ENCODE results near the gene PCGF5.

DNA sequence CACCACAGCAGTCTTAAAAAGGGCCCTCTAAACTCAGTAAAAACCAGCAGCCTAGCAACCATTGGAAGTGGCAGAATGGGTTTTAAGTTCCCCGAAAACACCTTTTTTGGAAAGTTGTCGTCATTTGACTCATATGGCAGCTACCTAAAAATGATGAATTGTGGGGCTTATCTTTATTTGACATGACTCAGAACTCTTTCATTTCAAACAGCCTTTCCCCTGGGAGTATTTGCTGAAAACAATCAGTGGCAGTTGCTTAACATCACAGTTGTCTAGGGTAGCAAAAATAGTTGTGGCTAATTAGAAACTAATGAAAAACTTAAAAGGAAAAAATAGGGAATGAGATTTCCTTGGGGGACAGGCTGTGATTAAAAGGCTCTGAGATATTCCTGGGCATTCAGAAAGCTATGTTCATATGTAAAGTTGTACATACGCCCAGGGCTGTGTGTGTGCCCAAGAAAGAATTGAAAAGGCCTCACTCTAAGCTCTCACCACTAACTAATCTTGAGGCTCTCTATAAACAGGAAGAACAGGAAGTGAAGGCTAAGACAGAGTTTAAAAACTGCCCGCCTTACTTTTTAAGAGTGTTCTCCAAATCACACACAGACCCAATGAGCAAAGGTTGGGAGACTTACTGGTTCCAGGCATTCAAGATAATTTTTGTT lies 108.0 kb downstream of the PCGF5 start:
- TF ChIP-seq POLR2A (IDR thresholded peaks at IDR 0.05; ENCODE audit: low read length) (no peak), GATA1 (IDR thresholded peaks at IDR 0.05; ENCODE audit: low read depth, low read length) (no peak)
